Measurements from ENCODE around the gene MECP2. TPM values are rescaled to one million over a fixed set of nuclear protein-coding genes. Genes with fewer than 3 reads are reported as not detected.
A peak's percentile ranks its signal among the peaks of the same experiment; 100 is the strongest.

MECP2 gene
- total and polyA plus RNA-seq, 2 of the 13 experiments (the other 11 are each of a cell fraction or from before 2014, with no cell fraction given): 7.9 to 18.1 TPM

GRCh38 chrX:153988493-153988892 is 109.0 kb downstream of the MECP2 start:
- peak; percentile 61 for TF ChIP-seq MAFF (IDR thresholded peaks at IDR 0.05; ENCODE audit: low read depth, low read length)
- peak; percentile 65 to 76 for TF ChIP-seq MAFK (conservative IDR thresholded peaks at IDR 0.05 in 1 of 2, IDR thresholded peaks at IDR 0.05 in 1 of 2; ENCODE audit: low read length in 2 of 2)
- TF ChIP-seq SOX13 (IDR thresholded peaks at IDR 0.05): no peak
- TF ChIP-seq SOX13 (CRISPR knock-in tag; conservative IDR thresholded peaks at IDR 0.05 in 1 of 2, IDR thresholded peaks at IDR 0.05 in 1 of 2): no peak
- intact Hi-C loops (cut with micrococcal nuclease; ENCODE audit: unreplicated experiment) (no loop called here), in situ Hi-C loops (cut with HindIII; ENCODE audit: extremely low pct_ligation_motif_present, low pct_unique_long_range_greater_than_20kb) (no loop called here)
- ChIA-PET CTCF (ENCODE audit: low intra/inter-chr PET ratio, low total read pairs) (no interaction called here), POLR2A (interaction anchor here (1.0 to 1.9 kb wide), 3 partner anchors 14 to 32 kb away, joined by 3 to 5 read pairs (median 3); no protein-coding TSS in a partner anchor)
- no peak for FAIRE-seq
- no peak overlapping the region for H2AFZ ChIP-seq (ENCODE audit: low read length)
- 84% methylated on average over 9 of the region's 12 CpGs for WGBS (ENCODE audit: low lambda C conversion rate)
- no peak overlapping the region for H3K4me2 ChIP-seq (ENCODE audit: low read depth, low read length)
- no peak for DNase-seq (ENCODE audit: low spot score)
- H4K20me1 ChIP-seq (ENCODE audit: insufficient read depth, low read length): no peaks in the 10 kb centered on the region
- H3K4me1 ChIP-seq (ENCODE audit: insufficient read depth, low read length): peaks cover 43% of the 10 kb centered on the region
- H3K4me3 ChIP-seq (replicated peaks in 1 of 3; ENCODE audit: insufficient read depth in 1 of 3, low read depth in 2 of 3, low read length in 3 of 3): no peak overlapping the region
- ATAC-seq: no peak
- no peaks in the 10 kb centered on the region for H3K36me3 ChIP-seq (replicated peaks in 1 of 2; ENCODE audit: control insufficient read depth in 1 of 2, insufficient read depth in 2 of 2, low read length in 2 of 2)
- no peaks in the 10 kb centered on the region for H3K79me2 ChIP-seq (ENCODE audit: insufficient read depth, low read length)
- no peaks in the 10 kb centered on the region for H3K9me3 ChIP-seq (ENCODE audit: low read length)
- H3K9ac ChIP-seq (ENCODE audit: insufficient read depth, low read depth, low read length): no peak overlapping the region
- no peaks in the 10 kb centered on the region for H3K27me3 ChIP-seq (ENCODE audit: control insufficient read depth in 1 of 2, insufficient read depth in 2 of 2, low read length in 2 of 2)
- no peak overlapping the region for H3K27ac ChIP-seq (ENCODE audit: extremely low read length, insufficient read depth, low read length)
- no TSS peak for BruUV-seq (replicated peaks)

GRCh38 chrX:153984351-153985178 is 113.0 kb downstream of the MECP2 start:
- Histone ChIP-seq H3K9ac (ENCODE audit: insufficient read depth, low read depth, low read length) (no peak overlapping the region), H3K4me1 (ENCODE audit: insufficient read depth, low read length) (peaks cover 20% of the 10 kb centered on the region), H4K20me1 (ENCODE audit: insufficient read depth, low read length) (no peaks in the 10 kb centered on the region), H3K27me3 (ENCODE audit: control insufficient read depth in 1 of 2, insufficient read depth in 2 of 2, low read length in 2 of 2) (no peaks in the 10 kb centered on the region), H2AFZ (ENCODE audit: low read length) (no peak overlapping the region), H3K4me3 (replicated peaks in 1 of 3; ENCODE audit: insufficient read depth in 1 of 3, low read depth in 2 of 3, low read length in 3 of 3) (no peak overlapping the region), H3K79me2 (ENCODE audit: insufficient read depth, low read length) (no peaks in the 10 kb centered on the region), H3K27ac (ENCODE audit: extremely low read length, insufficient read depth, low read length) (no peak overlapping the region), H3K36me3 (replicated peaks in 1 of 2; ENCODE audit: control insufficient read depth in 1 of 2, insufficient read depth in 2 of 2, low read length in 2 of 2) (no peaks in the 10 kb centered on the region), H3K4me2 (ENCODE audit: low read depth, low read length) (no peak overlapping the region), H3K9me3 (ENCODE audit: low read length) (no peaks in the 10 kb centered on the region)
- ChIA-PET CTCF (ENCODE audit: low intra/inter-chr PET ratio, low total read pairs) (no interaction called here), POLR2A (interaction anchor here (1.4 kb wide), 1 partner anchor 10 kb away, joined by 4 read pairs; no protein-coding TSS in a partner anchor)
- FAIRE-seq: no peak
- in situ Hi-C loops (cut with HindIII; ENCODE audit: extremely low pct_ligation_motif_present, low pct_unique_long_range_greater_than_20kb): no loop called here
- no peak for DNase-seq (ENCODE audit: low spot score)
- ATAC-seq: no peak
- 96% methylated on average over 5 of the region's 20 CpGs for WGBS (ENCODE audit: low lambda C conversion rate)
- intact Hi-C loops (cut with micrococcal nuclease; ENCODE audit: unreplicated experiment): no loop called here
- no TSS peak for BruUV-seq (replicated peaks)
- TF ChIP-seq MAF1 (CRISPR knock-in tag; IDR thresholded peaks at IDR 0.05; ENCODE audit: borderline replicate concordance) (no peak), ZNF451 (CRISPR knock-in tag; IDR thresholded peaks at IDR 0.05) (no peak), THAP11 (CRISPR knock-in tag; IDR thresholded peaks at IDR 0.05) (no peak), IKZF4 (CRISPR knock-in tag; IDR thresholded peaks at IDR 0.05; ENCODE audit: borderline replicate concordance, low read depth, not compliant biosample characterization) (no peak), ZNF44 (CRISPR knock-in tag; IDR thresholded peaks at IDR 0.05) (no peak), RFX5 (IDR thresholded peaks at IDR 0.05; ENCODE audit: low read depth, low read length) (no peak), ZNF10 (CRISPR knock-in tag; IDR thresholded peaks at IDR 0.05; ENCODE audit: borderline replicate concordance, low read depth) (no peak), MEIS1 (CRISPR knock-in tag; IDR thresholded peaks at IDR 0.05; ENCODE audit: borderline replicate concordance) (no peak), GLI4 (CRISPR knock-in tag; IDR thresholded peaks at IDR 0.05; ENCODE audit: borderline replicate concordance) (no peak), ZBTB44 (CRISPR knock-in tag; IDR thresholded peaks at IDR 0.05) (no peak), MTA3 (CRISPR knock-in tag; IDR thresholded peaks at IDR 0.05) (no peak)
